SH-SY5Y (cell line): Measurements from ENCODE around the gene CYB561D2.
A peak's percentile ranks its signal among the peaks of the same experiment; 100 is the strongest.

Source experiments
- GATA2 ChIP-seq: IDR thresholded peaks from 2 replicates; pipeline ENCODE4 v1.6.1; 2011; ENCODE audit warnings: mild to moderate bottlenecking, low read depth, low read length
- GATA3 ChIP-seq: IDR thresholded peaks from 2 replicates; pipeline ENCODE4 v1.6.1; 2011; ENCODE audit warnings: low read depth, mild to moderate bottlenecking, low read length, moderate library complexity

The CYB561D2 gene

DNA sequence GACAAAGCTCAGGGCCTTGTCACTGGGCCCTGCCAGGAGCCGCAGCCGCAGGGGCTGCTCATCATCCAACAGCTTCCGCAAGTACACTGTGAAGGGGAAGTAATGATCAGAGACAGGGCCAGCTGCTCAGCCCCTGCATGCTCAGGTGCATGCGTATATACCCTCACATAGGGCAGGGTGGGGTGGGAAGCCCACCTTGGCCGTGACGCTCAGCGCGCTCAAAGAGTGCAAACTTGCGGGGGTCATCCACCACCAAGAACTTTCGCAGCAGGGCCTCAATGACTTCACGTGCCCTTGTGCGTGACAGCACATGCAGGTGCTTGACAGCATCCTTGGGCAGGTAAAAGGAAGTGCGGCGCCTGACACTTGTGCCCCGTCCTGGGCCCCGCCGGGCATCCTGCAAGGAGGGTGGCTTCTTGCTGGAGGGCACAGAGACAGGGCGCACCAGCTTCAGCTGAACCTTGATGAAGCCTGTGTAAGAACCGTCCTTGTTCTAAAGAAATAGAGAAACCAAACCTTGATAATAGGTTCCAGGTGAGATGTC lies 19.2 kb upstream of the CYB561D2 start:
- TF ChIP-seq GATA2 (no peak), GATA3 (no peak)

DNA sequence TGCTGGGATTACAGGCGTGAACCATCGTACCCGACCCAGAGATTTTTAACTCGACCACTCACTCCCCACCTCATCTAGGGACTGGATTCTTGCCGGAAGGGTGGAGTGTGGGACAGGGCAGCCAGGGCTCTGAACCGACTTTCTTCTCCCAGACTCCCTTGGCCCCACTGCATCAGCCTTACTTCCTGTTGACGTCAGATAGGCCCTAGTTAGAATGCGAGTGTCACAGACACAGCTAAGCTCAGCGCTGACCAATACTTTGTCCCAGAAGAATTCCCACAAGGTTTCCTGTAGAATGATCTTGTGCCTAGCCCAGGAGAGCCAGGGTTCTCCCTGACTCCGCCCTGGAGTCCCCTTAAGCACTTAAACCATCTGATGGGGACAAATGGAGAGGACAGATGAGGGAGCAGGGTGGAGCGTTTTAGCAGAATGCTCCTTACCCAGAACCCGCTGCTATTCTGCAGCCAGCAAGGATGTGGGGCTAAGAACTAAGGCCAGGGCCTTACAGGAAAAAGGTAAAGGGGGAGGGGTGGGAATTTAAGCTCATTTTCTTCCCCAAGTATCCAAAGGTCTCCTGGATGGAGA lies 16.8 kb upstream of the CYB561D2 start:
- no peak for TF ChIP-seq GATA2
- TF ChIP-seq GATA3 = no peak

DNA sequence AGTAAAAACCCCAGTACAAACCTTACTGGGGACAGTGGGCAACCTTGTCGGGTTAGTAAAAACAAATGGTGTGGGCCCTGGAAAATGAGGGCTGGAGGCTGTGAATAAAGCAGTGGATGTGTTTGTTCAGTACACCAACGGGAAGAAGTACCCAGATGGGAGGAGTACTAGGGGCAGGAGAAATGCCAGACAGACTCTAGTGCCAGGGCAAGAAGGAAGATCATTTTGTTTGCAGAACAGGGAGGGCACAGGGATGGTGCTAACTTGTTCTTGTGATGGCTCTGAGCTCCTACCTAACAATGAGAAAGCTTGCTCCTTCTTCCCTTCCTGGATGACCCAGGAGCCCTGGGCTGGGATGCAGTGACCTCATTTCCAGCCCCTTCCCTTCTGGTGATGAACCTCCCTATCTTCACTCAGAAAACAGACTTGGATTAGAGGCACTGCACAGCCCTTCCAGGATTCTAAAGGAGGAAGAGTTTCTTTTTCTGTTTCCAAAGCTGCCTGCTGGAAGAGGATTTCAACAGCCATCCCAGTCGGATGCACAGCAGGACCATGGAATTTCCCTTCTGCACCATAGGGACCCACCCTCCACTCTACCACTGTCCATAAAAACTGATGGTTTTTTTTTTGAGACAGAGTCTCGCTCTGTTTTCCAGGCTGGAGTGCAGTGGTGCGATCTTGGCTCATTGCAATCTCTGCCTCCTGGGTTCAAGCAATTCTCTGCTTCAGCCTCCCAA lies 16.2 kb upstream of the CYB561D2 start:
- TF ChIP-seq GATA3 (no peak), GATA2 (no peak)

DNA sequence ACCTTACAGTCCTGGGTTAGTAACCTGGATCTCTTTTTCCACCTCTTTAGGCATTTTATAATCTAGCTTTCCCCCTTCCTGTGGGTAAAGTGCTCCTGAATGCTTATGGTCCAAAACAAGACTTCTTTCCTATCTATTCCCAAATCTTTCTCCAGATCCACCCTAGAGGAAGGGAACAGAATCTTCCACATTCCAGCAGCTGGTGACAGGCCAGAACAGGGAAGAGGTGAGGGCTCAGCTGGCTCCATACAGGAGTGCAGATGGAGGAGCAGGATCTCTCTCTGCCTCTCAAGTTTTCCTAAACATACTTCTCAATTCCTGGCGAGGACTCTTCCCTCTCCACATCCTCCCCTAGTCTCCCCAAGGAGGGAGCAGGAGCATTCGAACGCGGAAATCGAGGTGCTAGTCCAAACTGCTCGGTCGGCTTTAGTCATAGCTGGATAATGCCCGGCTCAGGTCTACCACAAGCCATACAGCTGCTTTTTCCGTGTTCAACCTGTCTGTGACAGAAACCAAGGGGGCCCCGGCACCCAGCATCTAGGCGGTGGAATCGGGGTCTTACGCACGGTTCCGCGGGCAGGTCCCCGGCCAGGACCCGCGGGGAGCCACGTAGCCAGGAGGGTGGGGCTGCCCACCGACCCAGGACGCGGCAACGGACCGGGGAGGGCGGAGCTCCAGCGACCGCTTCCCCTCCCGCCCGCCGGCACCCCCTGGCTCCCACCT lies 14.0 kb upstream of the CYB561D2 start:
- TF ChIP-seq GATA2 (peak; percentile 60), GATA3 (no peak)

DNA sequence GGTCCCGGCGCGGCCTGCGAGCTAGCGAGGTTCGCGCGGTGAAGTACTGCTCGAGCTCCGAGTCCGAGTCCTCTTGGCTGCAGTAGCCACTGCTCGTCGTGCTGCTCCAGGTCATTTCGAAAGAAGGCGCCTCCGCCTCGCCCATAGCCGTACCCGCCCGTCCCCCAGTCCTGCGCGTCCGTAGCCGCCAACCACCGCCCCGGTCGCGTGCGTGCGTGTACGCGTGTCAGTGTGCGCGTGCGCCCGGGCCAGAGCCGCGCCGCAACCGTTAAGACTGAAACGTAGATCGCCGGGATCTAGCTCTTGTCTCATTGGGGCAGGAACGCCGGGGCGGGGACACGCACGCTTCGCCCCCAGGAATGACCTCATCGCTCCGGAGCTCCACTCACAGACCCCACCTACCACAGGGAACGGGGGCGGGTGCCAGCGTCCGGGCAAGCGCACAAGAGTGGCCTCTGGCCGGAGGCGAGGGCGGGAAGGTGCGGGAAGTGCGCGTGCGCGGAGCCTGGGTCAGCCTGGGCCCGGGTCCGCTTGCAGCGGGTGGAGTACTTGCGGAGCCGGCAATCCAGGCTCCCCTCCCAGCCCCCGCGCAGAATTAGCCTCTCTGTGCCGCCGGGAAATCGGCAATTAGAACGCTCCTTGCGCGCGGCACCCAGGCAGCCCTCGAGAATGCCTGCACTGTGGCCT lies 13.3 kb upstream of the CYB561D2 start:
- TF ChIP-seq GATA3 (no peak), GATA2 (peak; percentile 25; the same call in 1 of the 2 replicates)

DNA sequence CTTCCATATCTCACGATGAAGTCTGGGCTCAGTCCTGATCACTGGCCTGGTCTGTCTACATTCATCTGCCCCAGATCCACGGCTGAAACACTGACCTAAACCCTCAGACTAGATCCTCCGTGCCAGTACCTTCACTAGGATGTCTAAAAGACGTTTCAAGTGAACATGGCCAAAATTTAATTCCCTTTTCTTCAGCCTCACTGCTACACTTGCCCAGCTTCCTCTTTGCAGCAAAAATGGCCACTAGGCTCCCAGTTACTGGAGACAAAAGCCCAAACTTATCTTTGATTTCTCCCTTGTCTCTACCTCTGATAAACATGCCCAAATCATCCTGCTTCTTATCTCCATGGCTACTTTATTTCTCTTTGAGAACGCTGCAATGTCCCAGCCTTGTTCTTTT lies 11.7 kb upstream of the CYB561D2 start:
- TF ChIP-seq GATA2 = no peak
- TF ChIP-seq GATA3 = no peak

DNA sequence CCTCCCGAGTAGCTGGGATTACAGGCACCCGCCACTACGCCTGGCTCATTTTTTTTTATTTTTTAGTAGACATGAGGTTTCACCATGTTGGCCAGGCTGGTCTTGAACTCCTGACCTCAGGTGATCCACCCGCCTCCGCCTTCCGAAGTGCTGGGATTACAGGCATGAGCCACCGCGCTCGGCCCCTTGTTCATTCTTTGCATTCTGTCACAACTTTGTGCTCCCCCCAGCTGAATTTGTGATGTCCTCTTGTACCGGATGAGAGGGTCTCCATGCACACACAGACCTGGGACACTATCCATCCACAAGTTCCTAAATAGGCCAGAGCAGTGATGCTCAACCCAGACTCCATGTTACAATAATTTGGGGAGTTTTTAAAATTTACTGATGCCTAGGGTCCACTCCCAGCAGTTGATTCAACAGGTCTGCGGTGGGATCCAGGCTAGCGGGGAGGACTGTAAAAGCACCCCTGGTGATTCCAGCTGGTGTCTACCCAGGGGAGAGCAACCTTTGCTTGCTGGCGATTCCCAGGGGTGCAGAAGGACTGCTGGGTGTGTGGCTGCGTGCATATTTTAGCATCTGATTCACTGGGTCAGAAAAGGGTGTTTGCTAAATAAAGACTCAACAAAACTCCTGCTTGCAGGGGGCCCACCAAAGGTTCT lies 11.0 kb upstream of the CYB561D2 start:
- TF ChIP-seq GATA3 (no peak), GATA2 (no peak)

DNA sequence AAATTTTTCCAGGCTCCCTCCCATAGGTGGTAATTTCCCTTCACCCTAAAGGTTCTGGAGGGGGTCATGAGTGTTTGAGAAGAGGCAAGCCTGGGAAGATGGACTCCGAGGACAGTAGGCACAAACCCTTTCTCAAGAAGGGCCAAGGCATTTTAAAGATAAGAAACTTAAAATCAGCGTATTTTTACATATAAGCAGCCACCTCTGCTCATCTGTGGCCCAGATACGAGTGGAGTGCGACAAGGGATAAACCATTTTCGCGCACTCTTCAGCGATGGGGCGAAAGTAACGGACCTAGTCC lies 10.6 kb upstream of the CYB561D2 start:
- TF ChIP-seq GATA3 (no peak), GATA2 (no peak)

DNA sequence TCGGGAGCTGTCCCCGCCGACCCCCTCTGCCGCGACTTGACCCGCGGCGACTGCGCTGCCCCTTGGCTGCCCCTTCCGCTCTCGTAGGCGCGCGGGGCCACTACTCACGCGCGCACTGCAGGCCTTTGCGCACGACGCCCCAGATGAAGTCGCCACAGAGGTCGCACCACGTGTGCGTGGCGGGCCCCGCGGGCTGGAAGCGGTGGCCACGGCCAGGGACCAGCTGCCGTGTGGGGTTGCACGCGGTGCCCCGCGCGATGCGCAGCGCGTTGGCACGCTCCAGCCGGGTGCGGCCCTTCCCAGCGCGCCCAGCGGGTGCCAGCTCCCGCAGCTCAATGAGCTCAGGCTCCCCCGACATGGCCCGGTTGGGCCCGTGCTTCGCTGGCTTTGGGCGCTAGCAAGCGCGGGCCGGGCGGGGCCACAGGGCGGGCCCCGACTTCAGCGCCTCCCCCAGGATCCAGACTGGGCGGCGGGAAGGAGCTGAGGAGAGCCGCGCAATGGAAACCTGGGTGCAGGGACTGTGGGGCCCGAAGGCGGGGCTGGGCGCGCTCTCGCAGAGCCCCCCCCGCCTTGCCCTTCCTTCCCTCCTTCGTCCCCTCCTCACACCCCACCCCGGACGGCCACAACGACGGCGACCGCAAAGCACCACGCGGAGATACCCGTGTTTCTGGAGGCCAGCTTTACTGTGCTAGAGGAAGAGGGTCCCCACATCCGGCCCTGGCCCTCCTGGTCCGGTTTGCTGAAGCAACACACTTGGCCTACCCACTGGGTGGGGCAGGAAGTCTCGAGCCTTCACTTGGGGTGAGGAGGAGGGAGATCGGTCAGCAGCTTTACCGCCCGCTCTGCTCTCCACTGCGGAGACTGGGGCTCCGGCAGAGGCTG lies 10.0 kb upstream of the CYB561D2 start, which contains the start of gene RASSF1:
Gene RASSF1 (minus strand): TSS at position 389 of the 882 bp plus-strand sequence. CDS start 31 bp downstream, at position 358.
- no peak for TF ChIP-seq GATA2
- TF ChIP-seq GATA3 = no peak

DNA sequence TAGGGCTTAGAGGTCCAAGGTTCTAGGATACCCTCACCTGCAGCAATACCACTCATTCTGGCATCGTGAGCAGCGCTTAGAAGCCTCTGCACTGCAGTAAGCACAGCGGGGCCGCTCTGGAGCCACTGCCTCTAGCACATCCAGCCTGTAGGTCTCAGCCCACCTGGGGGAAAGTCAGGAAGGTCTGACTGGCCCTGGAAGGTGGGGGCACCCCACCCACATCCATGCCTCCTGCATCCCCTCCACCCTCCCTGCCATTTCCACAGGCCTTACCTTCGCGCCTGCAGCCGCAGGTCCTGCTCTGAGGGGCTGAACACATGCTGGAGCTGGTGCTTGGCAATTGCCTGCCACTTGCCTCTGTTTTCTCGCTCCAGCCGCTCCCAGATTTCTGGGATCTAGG lies 9.1 kb upstream of the CYB561D2 start:
- TF ChIP-seq GATA3 (no peak), GATA2 (no peak)

DNA sequence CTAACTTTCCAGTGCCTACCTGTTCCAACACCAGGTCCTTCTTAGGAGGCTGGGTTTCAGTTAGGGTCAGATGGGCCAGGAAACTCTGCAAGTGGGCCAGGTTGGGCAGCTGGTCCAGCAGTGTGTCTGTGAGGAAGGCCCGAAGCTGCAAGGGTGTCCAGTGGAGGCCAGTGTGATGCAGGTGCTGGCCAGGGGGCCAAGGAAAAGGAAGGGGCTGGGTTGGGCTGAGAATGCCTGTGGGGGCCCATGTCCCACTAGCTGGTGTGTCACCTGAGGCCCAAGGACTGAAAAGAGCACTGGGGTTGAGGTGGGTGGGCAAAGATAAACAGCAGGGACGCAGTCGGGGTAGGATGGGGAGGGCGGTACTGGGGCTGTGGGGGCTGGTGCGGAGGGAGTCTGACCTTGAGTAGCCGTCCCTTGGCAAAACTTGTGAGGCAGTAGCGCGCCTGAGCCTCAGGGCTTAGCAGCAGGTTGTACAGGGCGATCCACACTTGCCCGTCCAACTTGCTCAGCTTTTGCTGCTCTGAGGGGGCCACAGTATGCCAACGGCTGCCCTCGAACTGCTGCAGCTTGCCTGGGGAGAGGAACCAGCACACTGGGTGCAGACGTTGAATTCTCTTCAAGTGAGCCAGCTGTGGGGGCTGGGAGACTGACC lies 8.5 kb upstream of the CYB561D2 start:
- no peak for TF ChIP-seq GATA3
- no peak for TF ChIP-seq GATA2

DNA sequence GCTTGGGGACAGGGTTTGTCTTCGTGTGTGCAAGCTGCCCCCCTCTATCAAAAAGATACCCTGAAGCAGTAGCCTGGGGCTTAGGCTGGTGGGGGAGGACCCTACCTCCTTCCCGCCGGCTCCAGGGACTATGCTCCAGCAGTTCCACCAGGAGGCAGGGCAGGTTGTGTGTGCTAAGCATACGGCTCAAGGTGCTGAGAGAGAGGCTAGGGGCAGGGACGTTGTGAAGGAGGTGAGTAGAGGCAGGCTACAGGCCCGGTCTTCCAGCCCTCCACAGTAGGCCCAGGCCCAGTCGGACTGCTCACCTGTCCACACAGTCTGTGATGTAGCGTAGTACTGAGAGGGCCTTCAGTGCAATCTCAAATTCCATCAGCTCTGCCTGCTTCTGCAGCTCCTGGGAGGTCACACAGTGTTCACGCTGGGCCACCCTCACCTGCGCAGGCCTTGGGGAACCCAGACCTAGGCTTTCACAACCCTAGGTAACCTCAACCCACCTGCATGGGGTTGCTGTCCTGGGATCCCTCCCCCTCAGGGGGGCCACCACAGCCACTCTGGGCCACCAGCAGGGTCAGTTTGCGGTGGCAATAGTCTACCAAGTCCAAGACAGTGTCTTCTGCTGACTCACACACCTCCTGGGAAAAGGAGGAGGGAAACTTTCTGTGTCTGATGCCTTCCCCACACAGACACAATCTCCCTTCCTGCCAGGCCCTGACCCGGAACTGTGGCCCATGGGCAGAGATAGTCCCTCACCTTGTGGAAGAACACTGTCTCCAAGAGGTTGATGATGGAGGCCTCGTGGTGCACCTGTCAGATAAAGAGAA lies 7.6 kb upstream of the CYB561D2 start:
- no peak for TF ChIP-seq GATA2
- no peak for TF ChIP-seq GATA3
